Heart right ventricle (tissue), 16 donors: ENCODE data around the gene ANAPC5. TPM values are rescaled to one million over a fixed set of nuclear protein-coding genes. Genes with fewer than 3 reads are reported as not detected.
"Not testable (repeated sequence)": the region's sequence is repeated elsewhere in the genome, so short reads cannot be mapped to it uniquely, and the experiment has no call there.

Experiments used
- ATAC-seq, 8 donors: fragments of 200-7000 bp; cut with Tn5 transposase; one replicate each; pipeline ENCODE4 v1.9.1; 2020; ENCODE audit warnings: mild to moderate bottlenecking in 8 of 8, moderate library complexity in 8 of 8, moderate number of reproducible peaks in 1 of 8
- DNase-seq, 2 donors: peaks; one replicate each; pipeline ENCODE4 v3.0.0-alpha.2; 2020
- H3K27ac ChIP-seq, 10 donors: fragments of 200-600 bp; sonication (generic) in 2 of 10; one replicate each; pipeline versions ENCODE4 v1.5.0 to v1.8.0; 2020 to 2022; ENCODE audit warnings: mild to moderate bottlenecking in 3 of 10
- H3K27me3 ChIP-seq, 7 donors: fragments of 200-600 bp; one replicate each; pipeline ENCODE4 v1.8.0; 2021 to 2022; ENCODE audit warnings: mild to moderate bottlenecking in 2 of 7
- H3K36me3 ChIP-seq, 9 donors: fragments of 200-600 bp; sonication (generic) in 1 of 9; one replicate each; pipeline versions ENCODE4 v1.5.0 to v1.8.0; 2020 to 2022; ENCODE audit warnings: mild to moderate bottlenecking in 2 of 9
- H3K4me1 ChIP-seq, 9 donors: fragments of 200-600 bp; sonication (generic) in 1 of 9; one replicate each; pipeline versions ENCODE4 v1.5.0 to v1.8.0; 2020 to 2022; ENCODE audit warnings: mild to moderate bottlenecking in 4 of 9
- H3K4me3 ChIP-seq, 10 donors: fragments of 200-600 bp; sonication (generic) in 2 of 10; one replicate each; pipeline versions ENCODE4 v1.5.0 to v1.8.0; 2020 to 2022; ENCODE audit warnings: mild to moderate bottlenecking in 7 of 10, moderate library complexity in 2 of 10
- H3K9me3 ChIP-seq, 11 donors: fragments of 200-600 bp in 10 of 11; sonication (generic) in 2 of 11; one replicate each; pipeline versions ENCODE4 v1.5.0 to v1.8.0; 2013 to 2022; ENCODE audit warnings: mild to moderate bottlenecking in 2 of 11, control low read depth in 1 of 11, moderate library complexity in 1 of 11
- WGBS, 2 donors: extraction: QIAGEN DNeasy Blood & Tissue Kit; methylation state at CpG; one replicate each; pipeline ENCODE4 v1.1.7; 2013; ENCODE audit warnings: inconsistent platforms in 1 of 2; 5-methylcytosine and 5-hydroxymethylcytosine counted together
- intact Hi-C, 10 donors: fragments of 100-400 bp; cut with DNase I; formaldehyde crosslinking; loops; one replicate each; pipeline versions ENCODE4 v1.11.1 to v1.14.2; 2022
- polyA plus RNA-seq, 2 donors: library from polyadenylated mRNA; stranded (reverse); fragments of 200-250 nt; gene quantifications; one replicate each; pipeline ENCODE4 v1.2.3, GENCODE V29; 2013
- total RNA-seq, 10 donors: library from RNA; stranded (reverse); fragmentation: NEBNext Ultra II Directional in 3 of 10; extraction: Animal tissue kit (Norgen Biotek cat#: 25700) in 3 of 10; gene quantifications; one replicate each; pipeline versions ENCODE4 v1.2.1 to v1.2.4, GENCODE V29; 2021 to 2023
- TF ChIP-seq, protein P1 (sequence below), 9 donors: fragments of 200-600 bp; sonication (generic) in 2 of 9; IDR thresholded peaks; one replicate each; pipeline versions ENCODE4 v1.5.0 to v1.8.0; 2021 to 2022; ENCODE audit warnings: antibody characterized with exemption in 9 of 9, mild to moderate bottlenecking in 5 of 9, moderate library complexity in 1 of 9
- donor health status: Arrhythmogenic right ventricular cardiomyopathy.
- donor health status: ischemic (EF 13 %, LVEDD 7.1; RV severe dilation, severe dysfunction).
- donor health status: healthy with polysubstance abuse.
- donor health status: DM: no; HTN: yes; CAD: no.
- donor health status: DM: no; HTN: no; CAD: no.
- donor health status: ischemic (EF 25% LVEDD 6.9; RV normal size, moderate dysfunction).
- donor health status: ischemic (EF 25% LVEDD 5.7; RV mildly dilated, moderate dysfunction).
- donor health status: healthy.
- donor health status: DM: yes; HTN: yes; CAD: no.
- donor health status: Ischemic cardiomyopathy.
- donor health status: ischemic (EF 35%, LVEDD 5.7; RV mildly dilated, moderate dysfunction).
- donor health status: nonischemic (EF 11% LVEDD 7.7; RV severe dilation, severe dysfunction).
- donor health status: DM: yes; HTN: yes; CAD: no.
- donor health status: PGD.
- donor health status: ischemic (EF 29% LVEDD 5.4; RV normal size, mild dysfunction).
- donor health status: nonischemic (EF 23%, LVEDD 6.1; RV moderate dilation, normal function).

Gene ANAPC5
- total and polyA plus RNA-seq, 12 donors = 50.2 to 82.4 (median 57.0) TPM

DNA sequence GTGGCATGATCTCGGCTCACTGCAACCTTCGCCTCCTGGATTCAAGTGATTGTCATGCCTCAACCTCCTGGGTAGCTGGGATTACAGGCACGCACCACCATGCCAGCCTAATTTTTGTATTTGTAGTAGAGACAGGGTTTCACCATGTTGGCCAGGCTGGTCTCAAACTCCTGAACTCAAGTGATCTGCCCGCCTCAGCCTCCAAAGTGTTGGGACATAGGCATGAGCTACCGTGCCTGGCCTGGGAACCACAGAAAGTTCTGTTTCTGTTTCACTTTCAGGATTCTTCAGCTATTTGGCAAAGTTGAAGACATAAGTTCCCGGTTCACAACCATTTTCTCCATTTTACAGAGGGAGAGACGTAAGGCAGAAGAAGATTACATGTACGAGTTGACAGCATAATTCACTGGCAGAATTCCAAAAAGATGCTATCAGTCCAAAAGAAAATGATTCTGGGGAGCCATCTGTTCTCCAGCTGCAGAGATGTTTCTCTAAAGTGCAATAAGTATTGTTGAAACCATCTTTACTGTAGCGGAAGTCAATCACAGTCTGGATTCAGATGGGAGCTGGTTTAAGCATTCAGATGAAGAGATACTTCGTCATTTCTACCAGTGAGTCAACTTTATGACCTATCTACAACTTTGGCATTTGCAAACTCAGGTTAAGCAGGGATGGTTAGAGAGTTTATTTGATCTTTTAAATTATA lies 39.6 kb upstream of the ANAPC5 start:
- DNase-seq (peak in 1 of 2 donors; percentile 14), ATAC-seq (peak in 2 of 8 donors; percentile 52 to 55)
- TF ChIP-seq, protein P1, sequence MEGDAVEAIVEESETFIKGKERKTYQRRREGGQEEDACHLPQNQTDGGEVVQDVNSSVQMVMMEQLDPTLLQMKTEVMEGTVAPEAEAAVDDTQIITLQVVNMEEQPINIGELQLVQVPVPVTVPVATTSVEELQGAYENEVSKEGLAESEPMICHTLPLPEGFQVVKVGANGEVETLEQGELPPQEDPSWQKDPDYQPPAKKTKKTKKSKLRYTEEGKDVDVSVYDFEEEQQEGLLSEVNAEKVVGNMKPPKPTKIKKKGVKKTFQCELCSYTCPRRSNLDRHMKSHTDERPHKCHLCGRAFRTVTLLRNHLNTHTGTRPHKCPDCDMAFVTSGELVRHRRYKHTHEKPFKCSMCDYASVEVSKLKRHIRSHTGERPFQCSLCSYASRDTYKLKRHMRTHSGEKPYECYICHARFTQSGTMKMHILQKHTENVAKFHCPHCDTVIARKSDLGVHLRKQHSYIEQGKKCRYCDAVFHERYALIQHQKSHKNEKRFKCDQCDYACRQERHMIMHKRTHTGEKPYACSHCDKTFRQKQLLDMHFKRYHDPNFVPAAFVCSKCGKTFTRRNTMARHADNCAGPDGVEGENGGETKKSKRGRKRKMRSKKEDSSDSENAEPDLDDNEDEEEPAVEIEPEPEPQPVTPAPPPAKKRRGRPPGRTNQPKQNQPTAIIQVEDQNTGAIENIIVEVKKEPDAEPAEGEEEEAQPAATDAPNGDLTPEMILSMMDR (IDR thresholded peaks at IDR 0.05) = no peak
- H3K4me3 ChIP-seq = peak overlapping the region in 5 of 10 donors; percentile 11 to 31 (median 26)
- peak overlapping the region in 1 of 10 donors; percentile 52 for H3K27ac ChIP-seq
- 55 to 70% methylated on average over 10 of the region's 10 CpGs for WGBS, 2 donors
- H3K4me1 ChIP-seq = peaks cover 0 to 10% (median 0%) of the 10 kb centered on the region in 9 donors
- no peaks in the 10 kb centered on the region for H3K36me3 ChIP-seq
- H3K9me3 ChIP-seq = no peaks in the 10 kb centered on the region
- no peaks in the 10 kb centered on the region for H3K27me3 ChIP-seq
- intact Hi-C loops = no loop called here

DNA sequence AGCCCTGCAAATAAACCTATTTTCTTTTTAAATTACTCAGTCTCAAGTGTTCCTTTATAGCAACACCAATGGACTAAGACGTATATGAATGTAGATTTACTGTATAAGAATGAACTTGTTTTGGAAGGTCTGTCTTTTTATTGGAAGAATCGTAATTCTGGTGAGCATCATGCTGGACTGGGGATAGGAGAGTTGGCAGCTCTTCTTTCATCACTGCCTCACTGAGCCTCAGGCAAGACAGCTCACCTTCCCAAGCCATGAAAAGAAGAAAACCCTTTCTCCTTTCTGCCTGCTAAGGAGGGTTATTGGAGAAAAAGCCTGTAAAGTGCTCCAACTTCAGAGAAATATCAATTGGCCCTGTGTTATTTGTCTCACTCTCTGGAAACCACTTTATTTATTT lies 38.6 kb upstream of the ANAPC5 start:
- Histone ChIP-seq H3K27me3 (no peaks in the 10 kb centered on the region), H3K27ac (no peak overlapping the region), H3K9me3 (no peaks in the 10 kb centered on the region), H3K4me1 (peaks cover 0 to 10% (median 0%) of the 10 kb centered on the region in 9 donors), H3K4me3 (no peak overlapping the region), H3K36me3 (no peaks in the 10 kb centered on the region)
- WGBS, 2 donors = 90 to 98% methylated on average over 2 of the region's 2 CpGs
- ATAC-seq (no peak), DNase-seq (no peak)
- intact Hi-C loops = no loop called here
- TF ChIP-seq, protein P1 (IDR thresholded peaks at IDR 0.05) = no peak

DNA sequence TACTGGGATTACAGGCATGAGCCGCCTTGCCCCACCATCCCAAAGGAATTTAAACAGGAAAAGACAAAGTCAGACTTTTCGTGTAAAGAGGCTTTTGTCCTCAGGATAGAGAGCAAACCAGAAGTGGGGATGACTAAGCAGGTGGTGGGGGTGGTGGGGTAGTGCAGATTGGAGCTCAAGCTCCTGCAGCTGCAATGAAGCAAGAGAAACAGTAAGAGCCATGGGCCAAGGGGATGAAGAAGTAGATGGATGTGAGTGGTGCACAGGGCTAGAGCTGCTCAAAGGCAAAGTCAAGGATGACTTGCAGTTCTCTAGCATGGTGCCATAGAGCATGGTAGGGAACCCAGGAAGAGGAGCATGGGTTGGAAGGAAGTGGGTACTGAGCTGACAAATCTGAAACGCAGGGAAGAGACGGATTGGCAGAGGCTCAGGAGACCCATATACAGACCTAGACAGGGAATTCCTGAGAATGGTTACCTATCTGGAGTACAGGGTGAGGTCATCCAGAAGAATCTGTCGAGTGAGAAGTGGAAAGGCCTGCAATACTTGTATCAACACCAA lies 36.3 kb upstream of the ANAPC5 start:
- 61% methylated on average over 5 of the region's 5 CpGs for WGBS, 2 donors
- intact Hi-C loops = no loop called here
- Histone ChIP-seq H3K9me3 (no peaks in the 10 kb centered on the region), H3K4me3 (no peak overlapping the region), H3K36me3 (no peaks in the 10 kb centered on the region), H3K27ac (no peak overlapping the region), H3K4me1 (peaks cover 0 to 10% (median 0%) of the 10 kb centered on the region in 9 donors), H3K27me3 (no peaks in the 10 kb centered on the region)
- DNase-seq = no peak
- no peak for ATAC-seq
- TF ChIP-seq, protein P1 (IDR thresholded peaks at IDR 0.05) = no peak

DNA sequence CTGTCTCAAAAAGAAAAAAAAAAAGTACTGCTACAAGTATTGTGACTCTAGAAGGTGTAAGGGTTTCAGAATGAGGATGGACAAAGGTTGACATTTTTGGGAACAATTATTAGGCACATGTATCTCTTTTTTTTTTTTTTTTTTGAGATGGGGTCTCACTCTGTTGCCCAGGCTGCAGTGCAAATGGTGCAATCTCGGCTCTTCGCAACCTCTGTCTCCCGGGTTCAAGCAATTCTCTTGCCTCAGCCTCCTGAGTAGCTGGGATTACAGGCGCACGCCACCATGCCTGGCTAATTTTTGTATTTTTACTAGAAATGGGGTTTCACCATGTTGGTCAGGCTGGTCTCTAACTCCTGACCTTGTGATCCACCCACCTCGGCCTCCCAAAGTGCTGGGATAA lies 32.7 kb upstream of the ANAPC5 start:
- H3K36me3 ChIP-seq, H3K9me3 ChIP-seq, H3K4me3 ChIP-seq, H3K4me1 ChIP-seq, H3K27ac ChIP-seq, ATAC-seq, intact Hi-C loops, DNase-seq, H3K27me3 ChIP-seq: not testable (repeated sequence)
- WGBS, 2 donors = 75 to 78% methylated on average over 6 of the region's 6 CpGs

DNA sequence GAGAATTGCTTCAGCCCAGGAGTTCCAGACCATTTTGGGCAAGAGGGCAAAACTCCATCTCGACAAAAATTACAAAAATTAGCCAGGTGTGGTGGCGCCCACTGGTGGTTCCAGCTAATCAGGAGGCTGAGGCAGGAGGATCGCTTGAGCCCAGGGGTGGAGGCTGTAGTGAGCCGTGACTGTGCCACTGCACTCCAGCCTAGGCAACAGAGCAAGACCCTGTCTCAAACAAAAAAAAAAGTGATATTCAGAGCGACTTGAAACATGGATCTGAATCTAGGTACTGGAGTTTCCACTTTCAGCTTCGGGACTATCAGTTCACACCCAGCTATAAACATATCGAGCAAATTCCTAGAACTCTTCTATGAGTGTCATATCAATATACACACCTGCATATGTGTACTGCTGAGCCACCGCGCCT lies 31.4 kb upstream of the ANAPC5 start:
- Histone ChIP-seq H3K27me3 (peaks cover 0 to 3% (median 0%) of the 10 kb centered on the region in 7 donors), H3K27ac (no peak overlapping the region), H3K36me3 (no peaks in the 10 kb centered on the region), H3K4me3 (no peak overlapping the region), H3K9me3 (no peaks in the 10 kb centered on the region), H3K4me1 (no peaks in the 10 kb centered on the region)
- ATAC-seq (no peak), DNase-seq (no peak)
- intact Hi-C loops = no loop called here
- WGBS, 2 donors = 94 to 95% methylated on average over 9 of the region's 9 CpGs
- TF ChIP-seq, protein P1 (IDR thresholded peaks at IDR 0.05) = no peak
